ENCODE results near the gene DNMT3L.

DNMT3L gene

DNA sequence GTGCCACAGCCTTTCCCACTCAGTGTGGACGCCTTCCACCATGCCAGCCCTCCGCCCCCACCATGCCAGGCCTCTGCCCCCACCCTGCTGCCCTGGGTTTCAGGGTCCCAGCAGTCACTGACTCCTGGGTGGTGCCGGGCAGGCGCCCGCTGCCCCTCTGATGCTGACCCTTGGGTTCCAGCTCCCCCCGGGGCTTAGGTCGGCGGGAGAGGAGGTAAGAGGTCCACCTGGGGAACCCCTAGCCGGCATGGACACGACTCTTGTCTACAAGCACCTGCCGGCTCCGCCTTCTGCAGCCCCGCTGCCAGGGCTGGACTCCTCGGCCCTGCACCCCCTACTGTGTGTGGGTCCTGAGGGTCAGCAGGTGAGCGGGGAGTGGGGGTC lies 31.1 kb upstream of the DNMT3L start:
- Histone ChIP-seq H3K9me2 (ENCODE audit: low read depth, low read length) (no peaks in the 10 kb centered on the region), H3K4me2 (ENCODE audit: low read length) (no peak overlapping the region), H3K36me3 (ENCODE audit: insufficient read depth, low read length) (no peaks in the 10 kb centered on the region), H3F3A (ENCODE audit: insufficient read depth, low read length) (no peaks in the 10 kb centered on the region), H3K79me2 (ENCODE audit: insufficient read depth, low read length) (no peaks in the 10 kb centered on the region), H3K9me3 (ENCODE audit: low read length) (no peaks in the 10 kb centered on the region), H3K27ac (ENCODE audit: low read depth, low read length, poor library complexity, severe bottlenecking) (no peak overlapping the region), H3K4me1 (ENCODE audit: insufficient read depth, low read length, severe bottlenecking) (no peaks in the 10 kb centered on the region), H3K4me3 (ENCODE audit: low read depth, low read length, poor library complexity, severe bottlenecking) (no peak overlapping the region), H3K27me3 (ENCODE audit: insufficient read depth, low read length) (0 out of 2 replicates have a peak, but pooled peaks cover 11% of the 10 kb centered on the region), H2AFZ (ENCODE audit: low read length) (no peak overlapping the region), H4K20me1 (ENCODE audit: insufficient read depth, low read length) (no peaks in the 10 kb centered on the region), H3K9ac (ENCODE audit: low read length) (no peak overlapping the region)
- TF ChIP-seq, protein P1, sequence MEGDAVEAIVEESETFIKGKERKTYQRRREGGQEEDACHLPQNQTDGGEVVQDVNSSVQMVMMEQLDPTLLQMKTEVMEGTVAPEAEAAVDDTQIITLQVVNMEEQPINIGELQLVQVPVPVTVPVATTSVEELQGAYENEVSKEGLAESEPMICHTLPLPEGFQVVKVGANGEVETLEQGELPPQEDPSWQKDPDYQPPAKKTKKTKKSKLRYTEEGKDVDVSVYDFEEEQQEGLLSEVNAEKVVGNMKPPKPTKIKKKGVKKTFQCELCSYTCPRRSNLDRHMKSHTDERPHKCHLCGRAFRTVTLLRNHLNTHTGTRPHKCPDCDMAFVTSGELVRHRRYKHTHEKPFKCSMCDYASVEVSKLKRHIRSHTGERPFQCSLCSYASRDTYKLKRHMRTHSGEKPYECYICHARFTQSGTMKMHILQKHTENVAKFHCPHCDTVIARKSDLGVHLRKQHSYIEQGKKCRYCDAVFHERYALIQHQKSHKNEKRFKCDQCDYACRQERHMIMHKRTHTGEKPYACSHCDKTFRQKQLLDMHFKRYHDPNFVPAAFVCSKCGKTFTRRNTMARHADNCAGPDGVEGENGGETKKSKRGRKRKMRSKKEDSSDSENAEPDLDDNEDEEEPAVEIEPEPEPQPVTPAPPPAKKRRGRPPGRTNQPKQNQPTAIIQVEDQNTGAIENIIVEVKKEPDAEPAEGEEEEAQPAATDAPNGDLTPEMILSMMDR (IDR thresholded peaks at IDR 0.05; ENCODE audit: low read length): no peak
- TF ChIP-seq EZH2 (IDR thresholded peaks at IDR 0.05; ENCODE audit: borderline replicate concordance, low read length): no peak

DNA sequence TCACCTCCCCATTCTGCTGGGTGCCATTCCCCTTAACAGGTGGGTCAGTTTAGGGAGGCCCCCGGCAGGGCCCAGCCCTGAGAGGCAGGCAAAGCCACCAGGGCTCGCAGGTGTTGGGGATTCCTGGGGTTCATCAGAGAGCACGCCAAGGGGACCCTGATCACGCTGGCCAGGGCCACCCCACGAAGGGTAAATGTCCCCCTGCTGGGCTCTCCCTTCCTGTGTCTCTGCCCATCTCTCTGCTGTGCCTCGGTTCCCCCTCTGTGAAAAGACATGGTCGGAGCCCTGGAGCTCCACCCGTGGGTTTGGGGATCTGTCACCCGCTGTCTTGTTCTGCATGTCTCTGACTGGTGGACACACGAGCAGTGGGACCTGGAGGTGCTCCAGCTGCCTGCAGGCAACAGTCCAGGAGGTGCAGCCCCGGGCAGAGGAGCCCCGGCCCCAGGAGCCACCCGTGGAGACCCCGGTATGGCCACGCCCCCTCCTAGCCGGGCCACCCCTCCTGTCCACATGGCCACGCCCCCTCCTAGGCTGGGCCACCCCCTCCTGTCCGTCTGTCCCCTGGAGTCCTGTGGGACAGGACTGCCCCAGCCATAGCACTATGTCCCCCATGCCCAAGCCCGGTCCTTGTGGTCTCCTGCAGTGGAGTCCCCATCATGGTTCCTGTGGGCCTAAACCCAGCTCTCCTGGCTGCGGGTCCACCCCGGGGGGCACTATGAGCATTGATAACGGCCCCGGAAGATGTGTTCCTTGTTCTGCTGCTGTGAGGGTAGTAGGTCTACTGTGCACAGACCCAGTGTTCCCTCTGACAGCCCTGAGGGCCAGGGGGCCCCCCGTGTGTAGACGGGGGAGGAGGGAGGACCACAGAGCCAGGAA lies 30.5 kb upstream of the DNMT3L start:
- Histone ChIP-seq H3K4me1 (ENCODE audit: insufficient read depth, low read length, severe bottlenecking) (no peaks in the 10 kb centered on the region), H3K9me2 (ENCODE audit: low read depth, low read length) (no peaks in the 10 kb centered on the region)

DNA sequence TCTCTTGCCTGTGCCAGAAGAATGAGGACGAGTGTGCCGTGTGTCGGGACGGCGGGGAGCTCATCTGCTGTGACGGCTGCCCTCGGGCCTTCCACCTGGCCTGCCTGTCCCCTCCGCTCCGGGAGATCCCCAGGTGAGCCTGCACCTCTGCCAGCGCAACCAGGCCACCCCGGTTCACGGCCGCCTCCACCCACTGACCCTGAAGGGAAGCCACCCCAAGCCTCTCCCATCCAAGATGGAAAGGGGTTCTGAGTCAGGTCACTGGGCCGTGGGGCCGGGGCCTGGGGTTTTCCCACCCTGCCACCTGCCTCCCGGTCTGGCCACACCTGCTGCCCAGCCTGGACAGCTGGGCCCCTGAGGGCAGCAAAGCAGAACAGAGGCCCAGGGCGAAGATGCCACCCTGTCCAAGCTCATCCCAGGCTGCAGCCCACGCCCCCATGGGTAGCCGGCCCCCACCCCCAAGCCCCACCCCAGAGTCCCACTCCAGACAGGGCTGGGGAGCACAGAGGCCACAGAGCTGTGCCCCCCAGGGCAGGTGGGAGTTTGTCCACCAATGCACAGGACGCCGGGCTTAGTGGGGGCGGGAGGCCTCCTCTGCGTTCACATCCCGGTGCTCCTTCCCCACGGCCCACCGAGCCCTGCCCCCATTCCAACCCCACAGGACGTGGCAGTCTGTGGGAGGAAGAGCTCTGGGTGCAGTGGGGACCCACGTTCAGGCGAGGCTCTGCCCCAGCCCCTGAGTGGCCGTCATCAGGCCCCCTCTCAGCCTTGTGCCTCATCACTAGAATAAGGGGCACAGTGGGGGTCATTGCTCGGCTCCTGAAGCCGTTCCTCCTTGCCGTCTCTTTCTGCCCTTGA lies 29.6 kb upstream of the DNMT3L start:
- no peaks in the 10 kb centered on the region for H3K9me3 ChIP-seq (ENCODE audit: low read length)
- no peak overlapping the region for H3K27ac ChIP-seq (ENCODE audit: low read depth, low read length, poor library complexity, severe bottlenecking)
- no peaks in the 10 kb centered on the region for H3K4me1 ChIP-seq (ENCODE audit: insufficient read depth, low read length, severe bottlenecking)
- no peak overlapping the region for H3K9ac ChIP-seq (ENCODE audit: low read length)
- H3K9me2 ChIP-seq (ENCODE audit: low read depth, low read length): no peaks in the 10 kb centered on the region
- H4K20me1 ChIP-seq (ENCODE audit: insufficient read depth, low read length): no peaks in the 10 kb centered on the region
- no peaks in the 10 kb centered on the region for H3F3A ChIP-seq (ENCODE audit: insufficient read depth, low read length)
- H3K79me2 ChIP-seq (ENCODE audit: insufficient read depth, low read length): no peaks in the 10 kb centered on the region
- 0 out of 2 replicates have a peak, but pooled peaks cover 11% of the 10 kb centered on the region for H3K27me3 ChIP-seq (ENCODE audit: insufficient read depth, low read length)
- no peaks in the 10 kb centered on the region for H3K36me3 ChIP-seq (ENCODE audit: insufficient read depth, low read length)
- H3K4me3 ChIP-seq (ENCODE audit: low read depth, low read length, poor library complexity, severe bottlenecking): no peak overlapping the region
- H3K4me2 ChIP-seq (ENCODE audit: low read length): no peak overlapping the region
- no peak overlapping the region for H2AFZ ChIP-seq (ENCODE audit: low read length)
- TF ChIP-seq, protein P1 (IDR thresholded peaks at IDR 0.05; ENCODE audit: low read length): no peak
- TF ChIP-seq EZH2 (IDR thresholded peaks at IDR 0.05; ENCODE audit: borderline replicate concordance, low read length): no peak

More for the DNA sequence above, 30.5 kb upstream of the DNMT3L start:
- Histone ChIP-seq H3K4me2 (ENCODE audit: low read length) (no peak overlapping the region), H3K27me3 (ENCODE audit: insufficient read depth, low read length) (0 out of 2 replicates have a peak, but pooled peaks cover 11% of the 10 kb centered on the region), H3K4me3 (ENCODE audit: low read depth, low read length, poor library complexity, severe bottlenecking) (no peak overlapping the region), H3K79me2 (ENCODE audit: insufficient read depth, low read length) (no peaks in the 10 kb centered on the region), H3K9me3 (ENCODE audit: low read length) (no peaks in the 10 kb centered on the region), H3K36me3 (ENCODE audit: insufficient read depth, low read length) (no peaks in the 10 kb centered on the region), H3K27ac (ENCODE audit: low read depth, low read length, poor library complexity, severe bottlenecking) (no peak overlapping the region), H2AFZ (ENCODE audit: low read length) (no peak overlapping the region), H3K9ac (ENCODE audit: low read length) (no peak overlapping the region), H3F3A (ENCODE audit: insufficient read depth, low read length) (no peaks in the 10 kb centered on the region), H4K20me1 (ENCODE audit: insufficient read depth, low read length) (no peaks in the 10 kb centered on the region)
- TF ChIP-seq, protein P1 (IDR thresholded peaks at IDR 0.05; ENCODE audit: low read length): no peak
- no peak for TF ChIP-seq EZH2 (IDR thresholded peaks at IDR 0.05; ENCODE audit: borderline replicate concordance, low read length)

Measured in OCI-LY1 (cell line).